ENCODE measurements around the gene SLC35F4. TPM values are rescaled to one million over a fixed set of nuclear protein-coding genes. Genes with fewer than 3 reads are reported as not detected.

Gene SLC35F4
- total RNA-seq, 1 donor from 2014 or later: not detected

DNA sequence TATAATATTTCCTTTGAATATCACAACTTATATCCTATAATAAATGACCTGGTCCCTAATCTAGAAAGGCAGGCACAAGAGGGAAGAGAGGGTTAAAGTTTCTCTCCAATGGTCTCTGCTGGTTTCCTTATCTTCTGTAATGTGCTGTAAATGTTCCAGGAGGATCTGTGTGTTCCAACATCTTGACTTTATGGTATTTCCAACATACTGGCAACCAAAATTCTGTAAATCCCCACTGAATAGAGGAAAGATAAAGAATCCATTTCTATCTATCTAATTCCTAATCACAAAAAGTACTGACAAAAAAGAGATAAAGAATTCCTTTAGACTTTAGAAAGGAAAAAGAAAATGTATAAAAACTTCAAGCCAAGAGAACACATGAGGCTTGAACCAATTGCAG is 225.9 kb downstream of the SLC35F4 start:
- Histone ChIP-seq H3K27me3 (ENCODE audit: control insufficient read depth, insufficient read depth, low read length) (no peaks in the 10 kb centered on the region), H3K4me3 (ENCODE audit: low read depth, low read length) (no peak overlapping the region), H3K36me3 (ENCODE audit: control insufficient read depth, insufficient read depth, low read length) (no peaks in the 10 kb centered on the region)
- DNase-seq (ENCODE audit: low read depth): no peak
- TF ChIP-seq, protein P1, sequence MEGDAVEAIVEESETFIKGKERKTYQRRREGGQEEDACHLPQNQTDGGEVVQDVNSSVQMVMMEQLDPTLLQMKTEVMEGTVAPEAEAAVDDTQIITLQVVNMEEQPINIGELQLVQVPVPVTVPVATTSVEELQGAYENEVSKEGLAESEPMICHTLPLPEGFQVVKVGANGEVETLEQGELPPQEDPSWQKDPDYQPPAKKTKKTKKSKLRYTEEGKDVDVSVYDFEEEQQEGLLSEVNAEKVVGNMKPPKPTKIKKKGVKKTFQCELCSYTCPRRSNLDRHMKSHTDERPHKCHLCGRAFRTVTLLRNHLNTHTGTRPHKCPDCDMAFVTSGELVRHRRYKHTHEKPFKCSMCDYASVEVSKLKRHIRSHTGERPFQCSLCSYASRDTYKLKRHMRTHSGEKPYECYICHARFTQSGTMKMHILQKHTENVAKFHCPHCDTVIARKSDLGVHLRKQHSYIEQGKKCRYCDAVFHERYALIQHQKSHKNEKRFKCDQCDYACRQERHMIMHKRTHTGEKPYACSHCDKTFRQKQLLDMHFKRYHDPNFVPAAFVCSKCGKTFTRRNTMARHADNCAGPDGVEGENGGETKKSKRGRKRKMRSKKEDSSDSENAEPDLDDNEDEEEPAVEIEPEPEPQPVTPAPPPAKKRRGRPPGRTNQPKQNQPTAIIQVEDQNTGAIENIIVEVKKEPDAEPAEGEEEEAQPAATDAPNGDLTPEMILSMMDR (IDR thresholded peaks at IDR 0.05; ENCODE audit: insufficient read depth, low read length, poor library complexity, severe bottlenecking): no peak

- TF ChIP-seq, protein P1 (IDR thresholded peaks at IDR 0.05; ENCODE audit: insufficient read depth, low read length, poor library complexity, severe bottlenecking): no peak
- no peak for DNase-seq (ENCODE audit: low read depth)
- H3K4me3 ChIP-seq (ENCODE audit: low read depth, low read length): no peak overlapping the region
- H3K27me3 ChIP-seq (ENCODE audit: control insufficient read depth, insufficient read depth, low read length): no peaks in the 10 kb centered on the region
- H3K36me3 ChIP-seq (ENCODE audit: control insufficient read depth, insufficient read depth, low read length): no peaks in the 10 kb centered on the region
These were observed 228.0 kb downstream of the SLC35F4 start for GRCh38 chr14:57637901-57638300.

DNA sequence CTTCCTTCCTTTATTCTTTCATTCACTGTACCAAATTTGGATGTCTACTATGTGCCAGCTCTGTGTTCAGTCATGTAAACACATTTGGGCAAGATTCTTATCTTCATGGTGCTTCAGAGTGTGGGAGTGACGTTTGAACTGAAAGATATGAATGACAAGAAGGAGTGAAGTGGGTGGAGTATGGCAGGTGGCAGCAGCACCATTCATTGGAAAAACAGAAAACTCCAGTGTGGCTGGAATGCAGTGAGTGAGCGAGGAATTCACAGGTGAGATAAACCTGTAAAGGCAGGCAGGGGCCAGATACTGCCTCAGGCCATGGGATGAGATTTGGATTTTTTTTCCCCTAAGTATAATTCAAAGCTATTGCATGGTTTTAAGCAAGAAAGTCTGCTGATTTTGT is 231.6 kb downstream of the SLC35F4 start:
- H3K36me3 ChIP-seq (ENCODE audit: control insufficient read depth, insufficient read depth, low read length): no peaks in the 10 kb centered on the region
- H3K4me3 ChIP-seq (ENCODE audit: low read depth, low read length): no peak overlapping the region
- TF ChIP-seq, protein P1 (IDR thresholded peaks at IDR 0.05; ENCODE audit: insufficient read depth, low read length, poor library complexity, severe bottlenecking): no peak
- H3K27me3 ChIP-seq (ENCODE audit: control insufficient read depth, insufficient read depth, low read length): no peaks in the 10 kb centered on the region
- no peak for DNase-seq (ENCODE audit: low read depth)

DNA sequence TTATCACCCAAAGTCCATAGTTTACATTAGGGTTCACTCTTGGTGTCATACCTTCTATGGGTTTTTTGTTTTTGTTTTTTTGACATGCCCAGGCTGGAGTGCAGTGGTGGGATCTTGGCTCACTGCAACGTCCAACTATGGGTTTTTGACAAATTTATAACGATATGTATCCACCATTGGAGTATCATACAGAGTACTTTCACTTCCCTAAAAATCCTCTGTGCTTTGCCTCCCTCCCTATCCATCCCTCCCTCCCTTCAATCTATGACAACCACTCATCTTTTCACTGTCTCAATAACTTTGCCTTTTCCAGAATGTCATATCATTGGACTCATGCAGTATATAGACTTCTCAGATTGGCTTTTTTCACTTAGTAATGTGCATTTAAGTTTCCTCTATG is 233.2 kb downstream of the SLC35F4 start:
- no peak for DNase-seq (ENCODE audit: low read depth)
- Histone ChIP-seq H3K27me3 (ENCODE audit: control insufficient read depth, insufficient read depth, low read length) (no peaks in the 10 kb centered on the region), H3K36me3 (ENCODE audit: control insufficient read depth, insufficient read depth, low read length) (no peaks in the 10 kb centered on the region), H3K4me3 (ENCODE audit: low read depth, low read length) (no peak overlapping the region)
- TF ChIP-seq, protein P1 (IDR thresholded peaks at IDR 0.05; ENCODE audit: insufficient read depth, low read length, poor library complexity, severe bottlenecking): no peak

DNA sequence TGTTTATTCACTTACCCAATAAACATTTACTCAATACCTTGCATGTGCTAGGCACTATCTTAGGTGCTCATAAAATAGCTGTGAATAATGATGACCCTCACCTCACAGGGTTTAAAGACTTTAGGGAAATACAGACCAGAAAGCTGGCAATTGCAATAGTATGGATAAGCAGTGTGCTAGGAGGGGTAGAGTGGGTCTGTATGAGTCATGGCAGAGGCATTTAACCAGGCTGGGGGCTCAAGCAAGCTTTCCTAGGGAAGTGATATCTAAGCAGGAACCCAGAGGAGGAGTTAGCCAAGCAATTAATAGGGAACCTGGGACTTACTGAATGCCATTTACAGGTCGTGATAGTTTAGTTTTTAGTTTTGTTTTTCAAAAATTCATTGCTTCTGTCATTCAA is 248.4 kb downstream of the SLC35F4 start:
- TF ChIP-seq, protein P1 (IDR thresholded peaks at IDR 0.05; ENCODE audit: insufficient read depth, low read length, poor library complexity, severe bottlenecking): no peak
- Histone ChIP-seq H3K36me3 (ENCODE audit: control insufficient read depth, insufficient read depth, low read length) (no peaks in the 10 kb centered on the region), H3K4me3 (ENCODE audit: low read depth, low read length) (no peak overlapping the region), H3K27me3 (ENCODE audit: control insufficient read depth, insufficient read depth, low read length) (no peaks in the 10 kb centered on the region)
- peak; percentile 21 for DNase-seq (ENCODE audit: low read depth)

GRCh38 chr14:57612946-57613345 is 252.9 kb downstream of the SLC35F4 start:
- H3K27me3 ChIP-seq (ENCODE audit: control insufficient read depth, insufficient read depth, low read length): no peaks in the 10 kb centered on the region
- no peak overlapping the region for H3K4me3 ChIP-seq (ENCODE audit: low read depth, low read length)
- no peaks in the 10 kb centered on the region for H3K36me3 ChIP-seq (ENCODE audit: control insufficient read depth, insufficient read depth, low read length)
- DNase-seq (ENCODE audit: low read depth): no peak
- TF ChIP-seq, protein P1 (IDR thresholded peaks at IDR 0.05; ENCODE audit: insufficient read depth, low read length, poor library complexity, severe bottlenecking): no peak

Data from kidney epithelial cell (primary cell).